H1 (cell line): ENCODE measurements around the gene ZNF135. TPM values are rescaled to one million over a fixed set of nuclear protein-coding genes. Genes with fewer than 3 reads are reported as not detected.
A peak's percentile ranks its signal among the peaks of the same experiment; 100 is the strongest.

Source experiments
- CTCF ChIA-PET: fragments of 300-600 bp; sonication (Branson Sonifier 250); formaldehyde crosslinking; loops from one replicate; lab custom pipeline; 2021; ENCODE audit not compliant: partially characterized antibody; lab: Charles Lee
- POLR2A ChIA-PET: fragments of 300-600 bp; sonication (Branson Sonifier 250); formaldehyde crosslinking; loops from one replicate; lab custom pipeline; 2021; ENCODE audit warnings: inconsistent platforms; ENCODE audit not compliant: partially characterized antibody; lab: Charles Lee
- DNase-seq, 2 experiments: peaks; one replicate each; pipeline versions ENCODE4 v3.0.0 to v3.0.0-alpha.2; 2010 to 2022; ENCODE audit warnings: low spot score in 2 of 2, low read depth in 1 of 2, mixed read lengths in 1 of 2
- FAIRE-seq: peaks from 2 replicates; lab custom pipeline; 2011; peaks lifted over from hg19 to GRCh38; lab: Jason Lieb, UNC
- H2AFZ ChIP-seq: 2 replicates; pipeline ENCODE4 v1.8.1; 2012; ENCODE audit warnings: low read length, inconsistent platforms
- H2AK5ac ChIP-seq: 2 replicates; pipeline ENCODE4 v1.6.1; 2013; ENCODE audit warnings: low read depth, low read length
- H2BK120ac ChIP-seq: replicated peaks from 2 replicates; pipeline ENCODE3; 2013; ENCODE audit warnings: low read depth, low read length, inconsistent platforms
- H2BK12ac ChIP-seq: 2 replicates; pipeline ENCODE4 v1.6.1; 2013; ENCODE audit warnings: low read depth, low read length
- H2BK15ac ChIP-seq: 2 replicates; pipeline ENCODE4 v1.6.1; 2013; ENCODE audit warnings: low read length
- H2BK20ac ChIP-seq: 2 replicates; pipeline ENCODE4 v1.6.1; 2013; ENCODE audit warnings: low read length
- H2BK5ac ChIP-seq: 2 replicates; pipeline ENCODE4 v1.6.1; 2013; ENCODE audit warnings: low read depth, low read length
- H3K14ac ChIP-seq: 2 replicates; pipeline ENCODE4 v1.6.1; 2013; ENCODE audit warnings: inconsistent platforms; ENCODE audit not compliant: insufficient read length
- H3K18ac ChIP-seq: 2 replicates; pipeline ENCODE4 v1.6.1; 2013; ENCODE audit warnings: low read length; ENCODE audit errors: extremely low read depth
- H3K23ac ChIP-seq: 2 replicates; pipeline ENCODE4 v1.6.1; 2013; ENCODE audit warnings: inconsistent platforms; ENCODE audit not compliant: insufficient read length
- H3K23me2 ChIP-seq: 2 replicates; pipeline ENCODE4 v1.6.1; 2013; ENCODE audit warnings: low read depth, low read length
- H3K27ac ChIP-seq: 2 replicates; pipeline ENCODE4 v1.6.1; 2011; ENCODE audit warnings: low read depth, low read length, inconsistent platforms
- H3K27me3 ChIP-seq, 4 experiments: replicated peaks in 1 of 4; 1 replicate in 1 of 4; 2 replicates in 3 of 4; pipeline versions ENCODE4 v1.6.1 to v1.8.1; 2011 to 2013; ENCODE audit warnings: low read length in 3 of 4, mild to moderate bottlenecking in 3 of 4, inconsistent platforms in 2 of 4, mixed read lengths in 2 of 4, moderate library complexity in 1 of 4; ENCODE audit not compliant: control insufficient read depth in 3 of 4, insufficient read depth in 3 of 4; ENCODE audit errors: extremely low read depth in 1 of 4
- H3K36me3 ChIP-seq, 4 experiments: 2 replicates each; pipeline versions ENCODE4 v1.6.1 to v1.8.1; 2011 to 2013; ENCODE audit warnings: mild to moderate bottlenecking in 4 of 4, low read length in 3 of 4, moderate library complexity in 2 of 4, control low read depth in 1 of 4, inconsistent platforms in 1 of 4; ENCODE audit not compliant: insufficient read depth in 4 of 4, control insufficient read depth in 2 of 4
- H3K4ac ChIP-seq: replicated peaks from 2 replicates; pipeline ENCODE3; 2013; ENCODE audit warnings: low read length, low read depth, mixed read lengths, inconsistent platforms; ENCODE audit not compliant: insufficient read length
- H3K4me1 ChIP-seq, 4 experiments: replicated peaks in 1 of 4; 1 replicate in 1 of 4; 2 replicates in 3 of 4; pipeline versions ENCODE4 v1.6.1 to v1.8.1; 2011 to 2013; ENCODE audit warnings: low read length in 3 of 4, inconsistent platforms in 2 of 4, mixed read lengths in 1 of 4; ENCODE audit not compliant: insufficient read depth in 4 of 4, control insufficient read depth in 3 of 4
- H3K4me2 ChIP-seq, 2 experiments: 2 replicates each; pipeline versions ENCODE4 v1.6.1 to v1.8.1; 2011 to 2013; ENCODE audit warnings: low read depth in 2 of 2, low read length in 2 of 2, control low read depth in 1 of 2, inconsistent platforms in 1 of 2, mild to moderate bottlenecking in 1 of 2; ENCODE audit not compliant: insufficient read depth in 1 of 2
- H3K4me3 ChIP-seq, 4 experiments: fragments of 200-600, 300-600 bp in 1 of 4; sonication (generic), shearing (Covaris generic), sonication (Bioruptor Twin) in 1 of 4; 2 replicates each; pipeline versions ENCODE4 v1.5.1 to v1.8.1; 2011 to 2016; ENCODE audit warnings: low read length in 4 of 4, low read depth in 3 of 4, control low read depth in 2 of 4, inconsistent platforms in 2 of 4, mild to moderate bottlenecking in 2 of 4, mixed read lengths in 1 of 4, moderate library complexity in 1 of 4; ENCODE audit not compliant: insufficient read depth in 2 of 4; ENCODE audit errors: extremely low read depth in 1 of 4
- H3K56ac ChIP-seq: replicated peaks from 2 replicates; pipeline ENCODE3; 2013; ENCODE audit warnings: low read depth, mild to moderate bottlenecking, mixed read lengths, low read length, inconsistent platforms; ENCODE audit not compliant: insufficient read length
- H3K79me1 ChIP-seq: 2 replicates; pipeline ENCODE4 v1.6.1; 2013; ENCODE audit warnings: low read depth, low read length, control low read depth
- H3K79me2 ChIP-seq, 2 experiments: 2 replicates each; pipeline versions ENCODE4 v1.6.1 to v1.8.1; 2012 to 2013; ENCODE audit warnings: low read length in 2 of 2, mild to moderate bottlenecking in 2 of 2, inconsistent platforms in 1 of 2; ENCODE audit not compliant: insufficient read depth in 2 of 2, control insufficient read depth in 1 of 2
- H3K9ac ChIP-seq, 4 experiments: replicated peaks in 1 of 4; 1 replicate in 1 of 4; 2 replicates in 3 of 4; pipeline versions ENCODE4 v1.6.1 to v1.8.1; 2011 to 2013; ENCODE audit warnings: low read depth in 3 of 4, low read length in 3 of 4, control low read depth in 2 of 4, mild to moderate bottlenecking in 2 of 4, moderate library complexity in 2 of 4, inconsistent platforms in 1 of 4; ENCODE audit errors: extremely low read depth in 1 of 4
- H3K9me3 ChIP-seq, 2 experiments: 2 replicates each; pipeline versions ENCODE4 v1.6.1 to v1.8.1; 2012 to 2013; ENCODE audit warnings: mild to moderate bottlenecking in 2 of 2, moderate library complexity in 2 of 2, control low read depth in 1 of 2, inconsistent platforms in 1 of 2, low read depth in 1 of 2, low read length in 1 of 2, mixed read lengths in 1 of 2; ENCODE audit not compliant: insufficient read depth in 2 of 2
- H4K20me1 ChIP-seq, 2 experiments: replicated peaks in 1 of 2; 2 replicates each; pipeline versions ENCODE3 to v1.8.1; 2011 to 2013; ENCODE audit warnings: inconsistent platforms in 2 of 2, low read length in 2 of 2, mild to moderate bottlenecking in 1 of 2; ENCODE audit not compliant: insufficient read depth in 2 of 2, control insufficient read depth in 1 of 2
- H4K5ac ChIP-seq: 2 replicates; pipeline ENCODE4 v1.6.1; 2013; ENCODE audit warnings: low read length, low read depth, mixed read lengths, inconsistent platforms; ENCODE audit not compliant: insufficient read length
- H4K8ac ChIP-seq: 2 replicates; pipeline ENCODE4 v1.8.0; 2013; ENCODE audit warnings: mild to moderate bottlenecking, moderate library complexity, low read length, inconsistent platforms; ENCODE audit not compliant: insufficient read depth; ENCODE audit errors: extremely low read depth
- H4K91ac ChIP-seq: replicated peaks from 2 replicates; pipeline ENCODE3; 2013; ENCODE audit warnings: low read length, mixed read lengths, inconsistent platforms; ENCODE audit not compliant: insufficient read length
- ASH2L ChIP-seq: fragments of 200-600, 300-600 bp; sonication (generic); IDR thresholded peaks from one replicate; pipeline ENCODE4 v1.7.1; 2017; ENCODE audit warnings: low read length
- CTCF ChIP-seq, 3 experiments: IDR thresholded peaks; 1 replicate in 2 of 3; 2 replicates in 1 of 3; pipeline versions ENCODE4 v1.5.1 to v1.6.1; 2011; ENCODE audit warnings: low read length in 3 of 3, mild to moderate bottlenecking in 3 of 3, inconsistent platforms in 2 of 3, low read depth in 1 of 3, moderate library complexity in 1 of 3; ENCODE audit not compliant: insufficient read depth in 1 of 3; ENCODE audit errors: control extremely low read depth in 1 of 3
- KDM4A ChIP-seq: IDR thresholded peaks from one replicate; pipeline ENCODE4 v1.7.1; 2012; ENCODE audit warnings: low read depth, mild to moderate bottlenecking, moderate library complexity, low read length, inconsistent platforms; ENCODE audit not compliant: severe bottlenecking
- RAD21 ChIP-seq, 2 experiments: IDR thresholded peaks in 1 of 2; conservative IDR thresholded peaks in 1 of 2; 2 replicates each; pipeline ENCODE4 v1.6.1; 2011; ENCODE audit warnings: low read depth in 2 of 2, low read length in 2 of 2, improper control_type of control experiment in 1 of 2, inconsistent platforms in 1 of 2, mild to moderate bottlenecking in 1 of 2, moderate library complexity in 1 of 2
- TBP ChIP-seq: IDR thresholded peaks from 2 replicates; pipeline ENCODE4 v1.6.1; 2011; ENCODE audit warnings: low read depth, low read length, improper control_type of control experiment
- WGBS, 2 experiments: shearing (Covaris generic) in 1 of 2; methylation state at CpG; one replicate each; pipeline versions ENCODE4 v1.1.6 to v1.1.7; 2013 to 2015; ENCODE audit warnings: low lambda C conversion rate in 2 of 2, mixed read lengths in 2 of 2, inconsistent platforms in 1 of 2, low coverage in 1 of 2, missing lambda C conversion rate in 1 of 2; ENCODE audit not compliant: insufficient replicate concordance in 2 of 2, insufficient coverage in 1 of 2, insufficient read length in 1 of 2; ENCODE audit errors: extremely low coverage in 1 of 2, missing lambda C conversion rate in 1 of 2; 5-methylcytosine and 5-hydroxymethylcytosine counted together
- polyA plus RNA-seq, 7 experiments: library from polyadenylated mRNA; depleted of rRNA in 3 of 7; stranded (reverse) in 5 of 7; unstranded in 2 of 7; fragments of >200 nt in 5 of 7; fragments of 200-250 nt in 2 of 7; gene quantifications; 1 replicate in 5 of 7; 2 replicates in 1 of 7; 4 replicates in 1 of 7; pipeline versions ENCODE4 v1.2.1 to v1.2.3, GENCODE V29; 2011 to 2013; ENCODE audit warnings: missing spikeins in 2 of 7, mixed read lengths in 2 of 7
- total RNA-seq: library from RNA; stranded (reverse); fragmentation: NEBNext Ultra II Directional; extraction: Animal tissue kit (Norgen Biotek cat#: 25700); gene quantifications from 2 replicates; pipeline ENCODE4 v1.2.1, GENCODE V29; 2021

ZNF135 gene
- total and polyA plus RNA-seq, 2 of the 8 experiments (the other 6 are each of a cell fraction or from before 2014, with no cell fraction given) = 5.2 to 7.9 TPM

GRCh38 chr19:58054901-58055874 lies 3.9 kb upstream of the ZNF135 start:
- Histone ChIP-seq H4K91ac (no peak overlapping the region), H3K79me1 (no peaks in the 10 kb centered on the region), H3K23ac (no peak overlapping the region), H2AK5ac (no peak overlapping the region), H2BK20ac (no peak overlapping the region), H3K4ac (no peak overlapping the region), H3K14ac (no peak overlapping the region), H2AFZ (no peak overlapping the region), H4K5ac (no peak overlapping the region), H2BK120ac (peak overlapping the region; percentile 59), H3K4me2 (peak overlapping the region; percentile 51 to 52), H2BK12ac (no peak overlapping the region), H4K8ac (no peak overlapping the region; the same call in none of the 2 replicates), H3K36me3 (no peaks in the 10 kb centered on the region), H3K79me2 (no peaks in the 10 kb centered on the region), H2BK15ac (no peak overlapping the region), H3K27ac (no peak overlapping the region), H3K56ac (no peak overlapping the region), H3K9ac (no peak overlapping the region; a peak in 1 of 7 replicates), H3K4me1 (peaks cover 5 to 21% (median 14%) of the 10 kb centered on the region in 4 experiments), H3K27me3 (no peaks in the 10 kb centered on the region), H4K20me1 (no peaks in the 10 kb centered on the region), H2BK5ac (0 out of 2 replicates have a peak overlapping the region, but pooled peaks have one; percentile 9), H3K9me3 (peaks cover 20 to 46% of the 10 kb centered on the region in 2 experiments), H3K23me2 (peaks cover 3% of the 10 kb centered on the region; the same call in 1 of the 2 replicates), H3K4me3 (peak overlapping the region in 2 of 4 experiments; percentile 23 to 44; a peak in 4 of 8 replicates), H3K18ac (peak overlapping the region; percentile 78)
- ChIA-PET CTCF (interaction anchor here (0.6 to 6.8 kb wide), 27 partner anchors 9 to 151 kb away, joined by 3 to 113 read pairs (median 4); no protein-coding TSS in a partner anchor), POLR2A (interaction anchor here (0.8 to 2.8 kb wide), 22 partner anchors 9 to 391 kb away, joined by 3 to 39 read pairs (median 4); partner anchors contain the start of genes ZNF274, ZNF606 and ZSCAN18)
- peak; percentile 3 for TF ChIP-seq KDM4A
- no peak for TF ChIP-seq ASH2L
- peak in 2 of 3 experiments; percentile 54 to 80; a peak in 3 of 4 replicates for TF ChIP-seq CTCF (IDR thresholded peaks at IDR 0.05; ENCODE audit: control extremely low read depth in 1 of 3, insufficient read depth in 1 of 3, low read depth in 1 of 3, low read length in 3 of 3)
- peak; percentile 39; the same call in 1 of the 2 replicates for TF ChIP-seq TBP
- peak in 1 of 2 experiments; percentile 41; a peak in 2 of 4 replicates for TF ChIP-seq RAD21 (IDR thresholded peaks at IDR 0.05 in 1 of 2, conservative IDR thresholded peaks at IDR 0.05 in 1 of 2; ENCODE audit: low read depth in 2 of 2, low read length in 2 of 2)
- 68% methylated on average over 37 of the region's 37 CpGs; no CpG with 5 or more reads in 1 of the 2 experiments for WGBS, 2 experiments
- DNase-seq (peak in 1 of 2 experiments; percentile 62), FAIRE-seq (no peak)
